GM12878 (cell line): ENCODE results near the gene MPIG6B. TPM values are rescaled to one million over a fixed set of nuclear protein-coding genes. Genes with fewer than 3 reads are reported as not detected.

Experiments used
- BHLHE40 ChIP-seq, 2 experiments: fragments of 450-650 bp in 1 of 2; IDR thresholded peaks; 2 replicates each; pipeline ENCODE4 v1.6.1; 2011 to 2017; ENCODE audit warnings: low read depth in 2 of 2, borderline replicate concordance in 1 of 2, improper control_type of control experiment in 1 of 2, low read length in 1 of 2, mild to moderate bottlenecking in 1 of 2
- BMI1 ChIP-seq: fragments of 450-650 bp; IDR thresholded peaks from 2 replicates; pipeline ENCODE4 v1.6.1; 2016; ENCODE audit warnings: mild to moderate bottlenecking, moderate library complexity, borderline replicate concordance
- EZH2 ChIP-seq: IDR thresholded peaks from 2 replicates; pipeline ENCODE4 v1.6.1; 2012; ENCODE audit warnings: low read depth, mild to moderate bottlenecking, control low read depth, inconsistent platforms, low read length, borderline replicate concordance; ENCODE audit not compliant: control insufficient read depth
- HCFC1 ChIP-seq: fragments of 150-350 bp; IDR thresholded peaks from 2 replicates; pipeline ENCODE4 v1.6.1; 2014; ENCODE audit warnings: low read length
- HDGF ChIP-seq: fragments of 450-650 bp; IDR thresholded peaks from 2 replicates; pipeline ENCODE4 v1.6.1; 2016; ENCODE audit warnings: antibody characterized with exemption
- KLF5 ChIP-seq: fragments of 450-650 bp; IDR thresholded peaks from 2 replicates; pipeline ENCODE4 v1.6.1; 2014; ENCODE audit warnings: mild to moderate bottlenecking; ENCODE audit not compliant: partially characterized antibody
- MAX ChIP-seq: IDR thresholded peaks from 2 replicates; pipeline ENCODE4 v1.6.1; 2012; ENCODE audit warnings: low read depth, low read length, improper control_type of control experiment
- MLLT1 ChIP-seq: fragments of 450-650 bp; IDR thresholded peaks from 2 replicates; pipeline ENCODE4 v1.6.1; 2016; ENCODE audit warnings: mild to moderate bottlenecking
- PBX3 ChIP-seq: IDR thresholded peaks from 2 replicates; pipeline ENCODE4 v1.6.1; 2011; ENCODE audit warnings: mild to moderate bottlenecking, low read depth, low read length, moderate library complexity; ENCODE audit not compliant: insufficient replicate concordance
- PML ChIP-seq: IDR thresholded peaks from 2 replicates; pipeline ENCODE4 v1.6.1; 2012; ENCODE audit warnings: low read length, inconsistent platforms
- SKIL ChIP-seq: fragments of 450-650 bp; IDR thresholded peaks from 2 replicates; pipeline ENCODE4 v1.6.1; 2017; ENCODE audit warnings: mild to moderate bottlenecking, low read depth, inconsistent platforms; ENCODE audit not compliant: poor library complexity, severe bottlenecking
- TCF12 ChIP-seq: IDR thresholded peaks from 2 replicates; pipeline ENCODE4 v1.6.1; 2011; ENCODE audit warnings: low read depth, mild to moderate bottlenecking, low read length
- ZBTB11 ChIP-seq: fragments of 450-650 bp; formaldehyde crosslinking; IDR thresholded peaks from 2 replicates; pipeline ENCODE4 v1.5.0; 2022; ENCODE audit warnings: mild to moderate bottlenecking, missing genetic modification characterization
- ZNF687 ChIP-seq: fragments of 450-650 bp; IDR thresholded peaks from 2 replicates; pipeline ENCODE4 v1.6.1; 2017; ENCODE audit warnings: mild to moderate bottlenecking, moderate library complexity
- ZZZ3 ChIP-seq: IDR thresholded peaks from 2 replicates; pipeline ENCODE4 v1.6.1; 2011; ENCODE audit warnings: low read depth; ENCODE audit not compliant: control insufficient read depth, insufficient read length
- polyA plus RNA-seq, 11 experiments: library from polyadenylated mRNA; depleted of rRNA in 4 of 11; unstranded in 6 of 11; stranded (reverse) in 5 of 11; fragments of >200 nt; fragmentation: Nextera tagmentation in 4 of 11; fragmentation: Illumina TruSeq in 1 of 11; extraction: Ambion mirVana in 4 of 11; extraction: Trizol in 1 of 11; gene quantifications; 1 replicate in 1 of 11; 2 replicates in 10 of 11; pipeline versions ENCODE4 v1.2.1 to v1.2.3, GENCODE V29; 2011 to 2016; ENCODE audit warnings: inconsistent platforms in 2 of 11, missing spikeins in 2 of 11, low read depth in 1 of 11
- total RNA-seq, 4 experiments: library from RNA; depleted of rRNA in 3 of 4; stranded (reverse); fragments of >200 nt in 3 of 4; fragmentation: Illumina TruSeq in 1 of 4; extraction: Trizol in 1 of 4; gene quantifications; 2 replicates each; pipeline versions ENCODE4 v1.2.1 to v1.2.3, GENCODE V29; 2013 to 2021

Gene MPIG6B
- total and polyA plus RNA-seq, 10 of the 15 experiments (the other 5 are each of a cell fraction or from before 2014, with no cell fraction given), result not detected

- TF ChIP-seq ZBTB11, result no peak
- TF ChIP-seq SKIL, result no peak
- TF ChIP-seq HDGF, result peak; percentile 50; the same call in 1 of the 2 replicates
- TF ChIP-seq BHLHE40 (IDR thresholded peaks at IDR 0.05; ENCODE audit: borderline replicate concordance in 1 of 2, low read depth in 2 of 2, low read length in 1 of 2), result 0 out of 4 replicates have a peak, but pooled peaks of 1 of the 2 experiments have one; percentile 8
- TF ChIP-seq ZZZ3, result no peak
- no peak for TF ChIP-seq KLF5
- TF ChIP-seq HCFC1, result no peak
- no peak for TF ChIP-seq BMI1
- no peak for TF ChIP-seq PML
- TF ChIP-seq MAX, result no peak
- TF ChIP-seq ZNF687, result no peak
- TF ChIP-seq PBX3, result no peak
- no peak for TF ChIP-seq TCF12
- no peak for TF ChIP-seq MLLT1
- no peak for TF ChIP-seq EZH2
These were observed 42.7 kb upstream of the MPIG6B start, which contains the start of gene LY6G5C (continued) for GRCh38 chr6:31680226-31681134.
